ENCODE data around the gene EXD3. TPM values are rescaled to one million over a fixed set of nuclear protein-coding genes. Genes with fewer than 3 reads are reported as not detected.

Gene EXD3
- total RNA-seq, 1 donor from 2014 or later = 8.6 TPM

GRCh38 chr9:137403269-137403668 lies 19.7 kb downstream of the EXD3 start:
- no peak for DNase-seq (ENCODE audit: low read depth)

GRCh38 chr9:137402746-137403145 lies 20.2 kb downstream of the EXD3 start:
- no peak for TF ChIP-seq CTCF (IDR thresholded peaks at IDR 0.05; ENCODE audit: insufficient read depth, low read length, poor library complexity, severe bottlenecking)
- Histone ChIP-seq H3K36me3 (ENCODE audit: control insufficient read depth, insufficient read depth, low read length) (no peaks in the 10 kb centered on the region), H3K27me3 (ENCODE audit: control insufficient read depth, insufficient read depth, low read length) (peaks cover 13% of the 10 kb centered on the region), H3K4me3 (ENCODE audit: low read depth, low read length) (no peak overlapping the region)
- DNase-seq (ENCODE audit: low read depth) = no peak

More at GRCh38 chr9:137403269-137403668, 19.7 kb downstream of the EXD3 start:
- TF ChIP-seq CTCF (IDR thresholded peaks at IDR 0.05; ENCODE audit: insufficient read depth, low read length, poor library complexity, severe bottlenecking) = no peak
- peaks cover 15% of the 10 kb centered on the region for H3K27me3 ChIP-seq (ENCODE audit: control insufficient read depth, insufficient read depth, low read length)
- H3K4me3 ChIP-seq (ENCODE audit: low read depth, low read length) = no peak overlapping the region
- H3K36me3 ChIP-seq (ENCODE audit: control insufficient read depth, insufficient read depth, low read length) = no peaks in the 10 kb centered on the region

GRCh38 chr9:137398561-137399468 lies 24.1 kb downstream of the EXD3 start:
- Histone ChIP-seq H3K36me3 (ENCODE audit: control insufficient read depth, insufficient read depth, low read length) (no peaks in the 10 kb centered on the region), H3K4me3 (ENCODE audit: low read depth, low read length) (no peak overlapping the region), H3K27me3 (ENCODE audit: control insufficient read depth, insufficient read depth, low read length) (no peaks in the 10 kb centered on the region)
- no peak for TF ChIP-seq CTCF (IDR thresholded peaks at IDR 0.05; ENCODE audit: insufficient read depth, low read length, poor library complexity, severe bottlenecking)
- no peak for DNase-seq (ENCODE audit: low read depth)

- no peak for DNase-seq (ENCODE audit: low read depth)
- no peaks in the 10 kb centered on the region for H3K27me3 ChIP-seq (ENCODE audit: control insufficient read depth, insufficient read depth, low read length)
- no peak for TF ChIP-seq CTCF (IDR thresholded peaks at IDR 0.05; ENCODE audit: insufficient read depth, low read length, poor library complexity, severe bottlenecking)
Observed at GRCh38 chr9:137397675-137398423, 25.1 kb downstream of the EXD3 start.

GRCh38 chr9:137396634-137397367 lies 26.2 kb downstream of the EXD3 start:
- no peaks in the 10 kb centered on the region for H3K27me3 ChIP-seq (ENCODE audit: control insufficient read depth, insufficient read depth, low read length)
- no peak overlapping the region for H3K4me3 ChIP-seq (ENCODE audit: low read depth, low read length)
- no peak for DNase-seq (ENCODE audit: low read depth)
- no peak for TF ChIP-seq CTCF (IDR thresholded peaks at IDR 0.05; ENCODE audit: insufficient read depth, low read length, poor library complexity, severe bottlenecking)
- H3K36me3 ChIP-seq (ENCODE audit: control insufficient read depth, insufficient read depth, low read length) = no peaks in the 10 kb centered on the region

More at GRCh38 chr9:137397675-137398423, 25.1 kb downstream of the EXD3 start:
- Histone ChIP-seq H3K4me3 (ENCODE audit: low read depth, low read length) (no peak overlapping the region), H3K36me3 (ENCODE audit: control insufficient read depth, insufficient read depth, low read length) (no peaks in the 10 kb centered on the region)
